Activated CD4-positive, alpha-beta T cell treated with anti-CD3 and anti-CD28 coated beads, Interleukin-10, Interleukin-2, amounts not matched to agents 100 ng/mL and 50 ng/mL, durations not matched to agents 16 hours and 8 hours (primary cell): Measurements from ENCODE around the gene HSFX2.
A peak's percentile ranks its signal among the peaks of the same experiment; 100 is the strongest.
"Not testable (repeated sequence)": the region's sequence is repeated elsewhere in the genome, so short reads cannot be mapped to it uniquely, and the experiment has no call there.

Experiments
- DNase-seq: peaks from one replicate; pipeline ENCODE4 v3.0.0-alpha.2; 2020

HSFX2 gene, protein sequence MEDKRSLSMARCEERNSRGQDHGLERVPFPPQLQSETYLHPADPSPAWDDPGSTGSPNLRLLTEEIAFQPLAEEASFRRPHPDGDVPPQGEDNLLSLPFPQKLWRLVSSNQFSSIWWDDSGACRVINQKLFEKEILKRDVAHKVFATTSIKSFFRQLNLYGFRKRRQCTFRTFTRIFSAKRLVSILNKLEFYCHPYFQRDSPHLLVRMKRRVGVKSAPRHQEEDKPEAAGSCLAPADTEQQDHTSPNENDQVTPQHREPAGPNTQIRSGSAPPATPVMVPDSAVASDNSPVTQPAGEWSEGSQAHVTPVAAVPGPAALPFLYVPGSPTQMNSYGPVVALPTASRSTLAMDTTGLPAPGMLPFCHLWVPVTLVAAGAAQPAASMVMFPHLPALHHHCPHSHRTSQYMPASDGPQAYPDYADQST

DNA sequence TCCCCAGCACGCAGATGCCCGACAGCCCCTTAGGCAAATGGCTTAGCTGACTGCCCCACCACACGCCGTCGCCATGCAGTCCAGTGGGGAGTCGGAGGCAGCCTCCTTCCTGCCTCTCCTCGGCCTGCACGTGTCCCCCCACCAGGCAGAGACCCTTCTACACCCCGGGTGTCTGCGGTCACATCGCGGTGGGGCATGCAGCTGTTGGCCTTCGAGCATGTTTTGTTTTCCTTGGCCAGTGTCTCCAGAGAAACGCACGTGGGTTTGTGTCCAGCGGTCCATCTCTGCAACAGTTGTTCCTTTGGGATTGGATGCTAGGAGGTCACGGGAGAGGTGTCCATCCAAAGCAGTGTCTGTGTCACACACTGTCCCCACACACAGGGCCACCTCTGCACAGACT lies at the start of gene HSFX2:
TSS of gene HSFX2 (minus strand) at position 101 of the 400 bp plus-strand sequence. CDS start 614 bp downstream, outside the sequence.
- DNase-seq, result not testable (repeated sequence)

DNA sequence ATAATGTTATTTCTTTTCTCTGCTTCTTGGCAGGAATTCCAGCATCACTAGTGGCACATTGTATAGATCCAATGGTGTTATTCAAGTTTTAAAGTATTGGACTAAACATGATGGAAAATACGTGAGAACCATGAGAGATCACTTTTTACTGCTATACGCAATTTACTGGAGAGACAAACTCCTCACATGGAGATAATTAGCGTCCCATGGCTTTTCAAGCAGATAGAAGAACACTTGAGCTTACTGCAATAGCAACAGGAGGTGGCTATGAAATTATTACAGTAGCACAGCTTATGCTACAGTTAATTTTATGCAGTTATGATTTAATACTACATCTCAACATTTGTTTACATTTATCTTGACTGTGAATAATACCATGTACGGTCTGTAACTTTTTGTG lies 48.4 kb upstream of the HSFX2 start:
- no peak for DNase-seq

DNA sequence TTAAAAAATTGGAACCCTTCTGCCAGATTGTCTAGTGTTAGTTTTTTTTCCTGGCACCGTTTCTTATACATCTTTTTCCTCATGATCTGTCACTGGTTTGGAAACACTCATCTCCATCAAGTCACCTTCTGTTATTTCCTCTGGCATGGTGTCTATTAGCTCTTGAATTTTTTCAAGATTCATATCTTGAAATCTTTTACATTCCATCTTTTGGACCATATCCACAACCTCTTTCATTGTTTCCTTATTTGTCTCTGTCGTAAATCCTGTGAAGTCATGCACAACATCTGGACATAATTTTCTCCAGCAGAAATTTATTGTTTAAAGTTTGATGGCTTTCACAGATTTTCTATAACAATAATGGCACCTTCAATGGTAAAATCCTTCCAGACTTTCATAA lies 46.7 kb upstream of the HSFX2 start:
- no peak for DNase-seq

DNA sequence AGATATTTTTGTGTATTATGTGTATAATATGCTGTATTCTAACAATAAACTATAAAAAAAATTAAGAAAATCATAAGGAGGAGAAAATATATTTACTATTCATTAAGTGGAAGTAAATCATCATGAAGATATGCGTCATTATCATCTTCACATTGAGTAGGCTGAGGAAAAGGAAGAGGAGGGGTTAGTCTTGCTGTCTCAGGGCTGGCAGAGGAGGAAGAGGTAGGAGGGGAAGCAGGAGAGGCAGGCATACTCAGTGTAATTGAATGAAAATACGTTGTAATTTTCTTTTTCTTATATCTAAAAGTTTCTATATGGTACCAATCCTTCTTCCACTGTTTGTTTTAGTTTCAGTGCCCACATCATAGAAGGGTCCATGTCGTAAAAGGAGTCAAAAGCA lies 46.3 kb upstream of the HSFX2 start:
- no peak for DNase-seq

DNA sequence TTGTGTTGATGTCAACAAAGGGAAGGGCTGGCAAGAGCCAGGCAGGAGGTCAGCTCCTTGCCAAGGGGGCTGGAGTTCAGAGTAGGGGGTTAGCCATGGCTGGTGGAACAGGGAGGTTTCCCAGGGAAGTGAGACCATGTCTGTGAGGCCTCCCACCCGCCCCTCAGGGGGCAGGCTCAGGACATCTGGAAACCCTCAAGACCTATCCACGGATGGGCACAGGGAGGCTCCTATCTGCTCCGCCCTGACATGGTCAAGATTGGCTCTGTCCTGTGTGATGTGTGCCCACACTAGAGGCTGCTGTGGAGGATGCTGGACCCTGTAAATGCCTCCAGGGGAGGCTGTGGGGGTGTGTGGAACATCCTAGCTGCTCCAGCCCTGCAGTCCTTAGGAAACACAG lies 44.5 kb upstream of the HSFX2 start:
- no peak for DNase-seq

DNA sequence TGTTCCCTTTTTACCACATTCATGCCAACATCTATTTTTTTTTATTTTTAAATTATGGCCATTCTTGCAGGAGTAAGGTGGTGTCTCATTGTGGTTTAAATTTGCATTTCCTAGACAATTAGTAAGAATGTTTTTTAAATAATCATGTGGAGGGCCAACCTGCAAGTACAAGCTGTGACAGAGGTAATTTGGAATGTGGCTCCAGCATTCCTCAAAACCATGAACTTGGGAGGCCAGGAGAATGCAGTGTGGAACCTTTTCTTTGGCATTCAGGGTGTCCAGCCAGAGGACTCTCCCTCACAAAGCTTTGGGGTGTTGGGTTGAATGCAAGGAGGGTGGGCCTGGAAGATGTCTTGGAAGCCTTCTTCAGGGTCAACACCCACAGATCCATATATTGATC lies 43.7 kb upstream of the HSFX2 start:
- DNase-seq, result no peak

DNA sequence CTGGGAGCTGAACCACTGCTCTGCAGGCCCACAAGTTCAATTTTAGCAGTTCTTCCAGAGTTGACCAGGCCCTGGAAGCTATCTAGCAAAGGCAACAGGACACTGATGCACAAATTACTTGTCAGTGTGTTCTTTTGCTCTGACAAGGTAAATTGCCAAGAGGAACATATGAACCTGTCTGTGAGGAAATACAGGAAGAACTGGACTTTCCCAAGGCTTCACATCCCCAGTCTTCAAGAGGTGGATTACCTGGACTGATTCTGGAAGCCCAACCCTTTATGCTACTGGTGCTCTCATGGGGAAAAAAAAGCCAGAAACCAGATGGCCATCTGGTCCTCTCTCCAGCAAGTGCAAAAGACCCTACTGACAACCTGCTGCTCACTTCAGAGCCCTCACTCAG lies 38.4 kb upstream of the HSFX2 start:
- DNase-seq, result no peak

DNA sequence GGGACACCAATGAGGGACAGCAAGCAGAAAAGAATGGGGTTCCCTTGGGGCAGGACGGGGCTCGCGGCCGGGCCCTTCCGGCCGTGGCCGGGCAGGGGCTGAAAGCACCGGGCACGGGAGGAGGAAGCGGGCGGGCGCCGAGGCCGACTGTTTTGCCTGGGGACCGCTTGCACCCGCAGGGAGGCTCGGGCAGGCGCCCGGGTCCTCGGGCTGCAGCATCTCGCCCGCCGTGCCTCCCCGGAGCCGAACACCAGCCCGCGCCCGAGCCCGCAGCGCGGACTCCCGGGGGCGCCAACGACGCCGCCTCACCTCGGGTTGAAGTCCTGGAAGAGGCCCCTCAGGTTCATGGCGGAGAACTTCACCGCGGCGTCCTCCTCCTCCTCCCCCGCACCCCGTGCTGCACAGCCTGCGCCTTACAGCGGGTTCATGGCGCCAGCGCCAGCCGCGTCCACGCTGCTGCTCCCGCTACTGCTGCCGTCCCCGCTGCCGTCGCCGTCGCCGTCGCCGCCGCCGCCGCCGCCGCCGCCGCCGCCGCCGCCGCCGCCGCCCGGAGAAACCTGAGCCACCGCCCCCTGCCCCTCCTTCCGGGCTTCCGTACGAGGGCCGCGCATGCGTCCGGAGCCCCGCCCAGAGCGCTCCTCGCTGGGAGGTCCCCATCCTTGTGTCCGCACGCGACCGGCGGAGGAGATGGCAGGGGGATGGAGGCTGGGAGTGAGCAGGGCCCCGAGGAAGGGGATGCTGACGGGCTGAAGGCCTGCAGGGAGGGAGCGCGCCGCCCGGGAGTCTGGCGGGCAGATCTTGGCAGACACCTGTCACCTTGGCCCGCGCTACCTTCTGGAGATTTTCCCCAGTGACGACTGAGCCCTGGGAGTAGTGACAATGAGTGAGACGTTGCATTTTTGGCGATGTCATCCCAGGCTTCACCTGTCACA lies 36.4 kb upstream of the HSFX2 start, which contains the start of gene TMEM185A:
TSS of gene TMEM185A (minus strand) at position 559 of the 932 bp plus-strand sequence. CDS start at position 347, 212 bp downstream.
- peak; percentile 79 for DNase-seq

DNA sequence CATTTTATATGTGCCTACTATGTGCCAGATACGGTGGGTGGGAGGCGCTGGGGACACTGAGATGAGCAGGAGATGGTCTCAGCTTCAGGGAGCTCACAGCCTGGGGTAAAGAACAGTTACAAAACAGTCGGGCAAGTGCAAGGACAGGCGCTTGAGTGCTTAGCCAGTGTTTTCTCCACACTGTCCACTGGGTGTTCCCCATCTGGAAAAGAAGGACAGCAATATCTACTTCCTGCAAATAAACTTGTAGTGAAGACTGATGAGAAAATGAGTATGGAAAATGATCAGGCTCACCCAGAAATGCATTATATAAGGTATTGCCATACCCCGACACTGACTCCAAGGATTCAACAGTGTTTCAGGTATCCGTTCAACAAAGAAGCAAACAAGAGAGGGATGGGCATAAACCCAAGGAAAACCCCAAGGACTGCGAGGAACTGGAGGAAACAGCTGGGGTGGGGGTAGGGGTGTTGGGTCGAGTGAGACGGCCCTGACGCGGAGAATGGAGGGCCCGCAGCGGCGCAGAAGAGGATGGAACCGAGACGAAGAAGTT lies 35.6 kb upstream of the HSFX2 start:
- DNase-seq, result no peak

DNA sequence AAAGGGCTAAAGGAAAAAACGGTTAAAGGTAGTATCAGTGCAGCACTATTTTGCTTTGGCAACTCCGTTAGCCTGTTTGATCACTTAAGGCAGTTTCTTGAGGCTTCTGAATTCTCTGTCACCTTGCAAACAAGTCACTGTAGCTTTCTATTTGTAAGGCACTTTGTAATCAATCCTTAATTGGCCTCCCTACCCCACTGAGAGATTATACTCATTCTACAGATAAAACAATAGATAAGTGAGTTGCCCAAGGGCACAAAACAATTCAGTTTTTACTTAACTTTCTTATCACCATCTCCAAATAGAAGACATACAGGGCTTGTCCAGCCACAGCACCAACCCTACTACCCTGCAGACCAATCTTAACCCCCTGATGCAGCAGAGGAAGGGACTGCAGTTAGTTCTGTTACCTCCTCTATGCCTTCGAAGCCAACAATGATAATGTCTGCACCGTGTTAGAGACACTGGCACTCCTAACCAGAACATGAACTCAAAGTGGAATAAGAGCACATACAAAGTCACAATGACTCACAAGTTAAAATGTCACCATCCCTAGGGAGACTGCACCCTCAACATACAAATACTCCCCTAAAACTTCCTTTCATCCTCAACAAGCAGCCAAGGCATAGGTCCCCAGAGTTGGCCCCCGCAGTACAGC lies 34.7 kb upstream of the HSFX2 start:
- DNase-seq, result no peak

DNA sequence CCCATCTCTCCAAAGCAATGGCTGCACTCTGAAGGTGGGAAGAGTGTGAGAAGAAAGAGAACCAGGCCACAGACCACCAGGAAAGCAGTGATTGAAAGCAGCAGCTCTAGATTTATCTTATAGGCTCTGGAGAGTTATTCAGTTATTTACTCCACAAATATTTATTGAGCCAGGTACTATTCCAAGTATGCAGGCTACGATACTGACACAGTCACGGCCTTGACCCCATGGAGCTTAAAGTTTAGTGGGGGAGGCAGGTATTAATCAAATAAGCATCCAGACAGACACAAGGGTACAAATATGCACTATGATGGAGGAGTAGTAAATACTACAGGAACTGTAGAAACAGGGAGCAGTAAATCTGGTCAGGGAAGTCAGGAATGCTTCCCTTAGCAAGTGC lies 33.7 kb upstream of the HSFX2 start:
- DNase-seq, result no peak

DNA sequence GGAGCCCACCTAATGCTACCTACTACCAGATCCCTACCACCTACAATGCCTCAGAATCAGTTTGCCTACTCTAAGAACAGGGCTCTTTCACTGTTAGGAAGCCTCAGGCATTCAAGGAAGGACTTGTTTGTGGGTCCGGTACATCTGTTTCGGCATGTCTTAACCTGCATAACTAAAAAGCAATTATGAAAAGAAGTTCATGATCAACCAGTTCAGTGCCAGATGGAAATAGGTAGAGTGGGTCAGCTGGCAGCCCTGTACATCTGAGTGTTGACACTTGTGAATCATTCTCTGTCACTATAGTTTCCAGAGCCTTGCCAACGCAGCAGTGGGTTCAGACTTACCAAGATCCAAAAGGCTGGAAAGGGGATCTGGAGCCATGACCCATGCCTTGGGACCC lies 33.2 kb upstream of the HSFX2 start:
- DNase-seq, result no peak

DNA sequence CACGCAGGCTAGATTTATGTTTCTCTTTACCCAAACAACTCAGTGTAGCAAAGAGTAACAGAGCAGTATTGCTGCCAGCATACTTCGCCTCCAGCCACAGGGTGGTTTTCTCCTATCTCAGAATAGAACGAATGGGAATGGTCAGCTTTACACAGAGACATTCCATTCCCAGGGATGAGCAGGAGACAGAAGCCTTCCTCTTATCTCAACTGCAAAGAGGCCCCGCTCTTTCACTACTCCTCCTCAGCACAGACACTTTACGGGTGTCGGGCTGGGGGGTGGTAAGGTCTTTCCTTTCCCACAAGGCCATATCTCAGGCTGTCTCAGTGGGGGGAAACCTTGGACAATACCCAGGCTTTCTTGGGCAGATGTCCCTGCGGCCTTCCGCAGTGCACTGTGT lies 31.7 kb upstream of the HSFX2 start:
- DNase-seq, result not testable (repeated sequence)

DNA sequence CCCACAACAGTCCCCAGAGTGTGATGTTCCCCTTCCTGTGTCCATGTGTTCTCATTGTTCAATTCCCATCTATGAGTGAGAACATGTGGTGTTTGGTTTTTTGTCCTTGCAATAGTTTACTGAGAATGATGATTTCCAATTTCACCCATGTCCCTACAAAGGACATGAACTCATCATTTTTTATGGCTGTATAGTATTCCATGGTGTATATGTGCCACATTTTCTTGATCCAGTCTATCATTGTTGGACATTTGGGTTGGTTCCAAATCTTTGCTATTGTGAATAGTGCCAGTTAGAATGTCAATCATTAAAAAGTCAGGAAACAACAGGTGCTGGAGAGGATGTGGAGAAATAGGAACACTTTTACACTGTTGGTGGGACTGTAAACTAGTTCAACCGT lies 24.5 kb upstream of the HSFX2 start:
- not testable (repeated sequence) for DNase-seq

DNA sequence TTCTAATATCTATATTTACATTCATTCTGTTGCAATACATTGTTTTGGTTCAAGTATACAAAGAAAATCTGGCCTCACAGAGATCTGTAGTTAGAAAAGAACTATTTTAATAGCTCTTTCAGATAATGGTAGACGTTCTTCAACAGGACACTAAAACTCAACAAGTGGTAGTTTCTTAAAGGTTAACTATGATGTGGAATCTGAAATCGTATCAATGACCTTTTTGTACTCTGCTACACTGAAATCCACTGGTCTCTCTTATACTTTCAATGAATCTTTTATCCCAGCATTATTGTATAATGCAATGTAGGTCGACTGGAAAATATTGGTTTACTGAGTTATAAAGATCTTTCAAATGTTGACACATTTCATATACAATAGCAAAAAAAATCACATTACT lies 23.8 kb upstream of the HSFX2 start:
- DNase-seq, result no peak

DNA sequence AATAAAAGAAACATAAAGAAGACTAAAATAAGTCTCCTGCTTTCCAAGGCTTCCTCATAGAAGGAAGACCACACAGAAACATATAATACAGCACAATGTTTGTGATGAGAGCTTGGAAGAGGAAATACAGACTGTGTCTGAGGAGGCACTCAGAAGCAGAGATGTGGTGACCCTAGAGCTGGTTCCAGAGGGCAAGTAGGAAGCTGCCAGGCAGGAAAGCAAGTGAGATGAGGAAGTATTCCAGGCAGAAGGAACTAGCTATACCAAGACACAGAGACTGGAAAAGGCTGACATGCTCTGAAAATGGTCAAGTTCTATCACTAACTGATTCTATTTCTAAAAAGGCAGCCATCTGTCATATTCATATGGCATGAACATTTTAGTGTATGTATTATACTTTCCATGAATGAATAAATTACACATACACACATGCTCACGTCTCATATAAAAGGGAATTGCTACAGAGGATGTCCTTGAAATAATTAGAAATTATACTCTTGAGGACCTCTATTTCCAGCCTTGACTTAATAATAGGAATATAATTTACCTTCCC lies 16.6 kb upstream of the HSFX2 start:
- no peak for DNase-seq

DNA sequence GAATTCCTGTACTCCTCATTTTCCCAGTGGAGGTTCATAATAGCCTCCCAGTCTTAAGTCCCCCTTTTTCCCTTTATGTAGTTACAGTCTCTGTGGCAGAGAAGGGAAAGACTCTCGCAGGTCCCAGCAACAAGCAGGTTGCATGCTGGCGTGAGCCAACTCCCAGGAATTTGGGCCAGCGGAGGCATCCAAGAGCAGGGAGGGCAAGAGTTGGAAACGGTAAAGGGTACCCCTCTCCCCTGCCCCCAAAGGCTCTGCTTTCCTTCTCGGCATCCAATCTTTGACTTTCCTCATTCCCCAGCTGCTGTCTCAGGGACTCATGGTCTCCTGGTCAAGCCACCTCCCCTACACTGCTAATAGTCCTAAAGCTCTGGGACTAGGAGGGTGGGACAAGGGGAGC lies 15.4 kb upstream of the HSFX2 start:
- DNase-seq, result no peak

DNA sequence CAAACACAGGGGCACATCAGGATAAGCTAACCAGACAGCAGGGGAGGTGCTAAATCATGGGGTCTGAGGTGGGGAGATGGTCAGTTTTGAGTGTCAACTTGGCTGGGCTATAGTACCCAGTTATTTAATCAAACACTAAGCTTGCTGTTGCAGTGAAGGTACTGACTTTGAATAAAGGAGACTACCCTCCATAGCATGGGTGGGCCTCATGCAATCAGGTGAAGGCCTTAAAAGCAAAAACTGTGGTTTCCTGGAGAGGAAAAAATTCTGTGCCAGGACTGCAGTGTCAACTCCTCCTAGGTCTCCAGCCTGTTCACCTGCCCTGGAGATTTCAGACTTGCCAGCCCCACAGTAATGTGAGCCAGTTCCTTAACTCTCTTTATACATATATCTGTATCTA lies 12.6 kb upstream of the HSFX2 start:
- DNase-seq, result no peak

DNA sequence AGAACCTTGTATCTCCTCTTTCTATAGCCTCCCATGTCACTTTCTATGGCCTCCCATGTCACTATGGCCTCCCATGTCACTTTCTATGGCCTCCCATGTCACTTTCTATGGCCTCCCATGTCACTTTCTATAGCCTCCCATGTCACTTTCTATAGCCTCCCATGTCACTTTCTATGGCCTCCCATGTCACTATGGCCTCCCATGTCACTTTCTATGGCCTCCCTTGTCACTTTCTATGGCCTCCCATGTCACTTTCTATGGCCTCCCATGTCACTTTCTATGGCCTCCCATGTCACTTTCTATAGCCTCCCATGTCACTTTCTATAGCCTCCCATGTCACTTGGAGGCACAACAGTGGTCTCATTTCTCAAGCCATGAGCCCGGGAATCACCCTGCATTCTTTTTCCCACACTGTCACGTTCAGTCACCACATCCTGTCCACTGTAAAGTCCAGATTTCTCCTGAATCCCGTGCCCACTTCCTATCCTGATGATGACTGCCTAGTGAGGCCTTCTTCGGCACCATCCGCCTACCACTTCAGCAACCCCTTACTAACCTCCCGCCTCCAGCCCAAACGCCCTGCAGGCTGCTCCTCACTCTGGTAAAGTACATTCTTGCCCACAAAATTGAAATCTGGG lies 10.3 kb upstream of the HSFX2 start:
- not testable (repeated sequence) for DNase-seq

DNA sequence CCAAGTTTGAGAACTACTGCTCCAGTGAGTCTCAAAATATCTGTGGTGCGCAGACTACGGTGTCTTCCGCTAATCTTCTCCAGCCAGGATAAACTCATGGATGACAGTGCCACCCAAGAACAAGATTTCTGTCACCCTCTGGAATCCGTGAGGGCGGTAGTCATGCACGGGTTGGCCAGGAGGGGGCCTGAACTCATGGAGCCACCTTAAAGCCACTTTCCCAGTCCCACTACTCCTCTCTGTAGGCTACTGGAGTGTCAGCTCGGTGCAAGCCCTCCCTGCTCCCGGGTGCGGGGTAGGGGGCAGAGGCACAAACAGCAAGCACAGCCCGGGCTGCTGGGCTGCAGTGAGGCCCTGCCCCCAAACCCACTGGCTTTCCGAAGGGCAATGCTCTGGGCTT lies 3.5 kb upstream of the HSFX2 start:
- not testable (repeated sequence) for DNase-seq

DNA sequence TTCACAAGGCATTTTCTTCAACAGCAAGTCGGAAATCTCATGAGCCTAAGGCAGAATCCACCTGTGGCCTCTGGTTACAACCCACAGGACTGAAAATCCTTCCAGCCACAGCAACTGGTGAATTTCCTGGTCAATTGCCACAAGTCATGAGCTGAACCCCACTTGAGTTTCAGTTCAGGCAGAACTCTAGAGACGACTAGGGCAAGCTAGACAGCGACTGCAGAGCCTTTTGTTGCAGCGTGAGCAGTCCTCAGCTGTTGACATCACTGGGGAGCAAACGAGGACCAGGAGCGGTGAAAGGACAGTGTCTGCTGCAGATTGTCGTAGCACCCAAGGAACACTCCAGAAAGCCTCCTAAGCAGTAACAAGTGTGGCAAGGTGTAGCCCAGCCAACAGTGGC lies 829 bp upstream of the HSFX2 start:
- not testable (repeated sequence) for DNase-seq

DNA sequence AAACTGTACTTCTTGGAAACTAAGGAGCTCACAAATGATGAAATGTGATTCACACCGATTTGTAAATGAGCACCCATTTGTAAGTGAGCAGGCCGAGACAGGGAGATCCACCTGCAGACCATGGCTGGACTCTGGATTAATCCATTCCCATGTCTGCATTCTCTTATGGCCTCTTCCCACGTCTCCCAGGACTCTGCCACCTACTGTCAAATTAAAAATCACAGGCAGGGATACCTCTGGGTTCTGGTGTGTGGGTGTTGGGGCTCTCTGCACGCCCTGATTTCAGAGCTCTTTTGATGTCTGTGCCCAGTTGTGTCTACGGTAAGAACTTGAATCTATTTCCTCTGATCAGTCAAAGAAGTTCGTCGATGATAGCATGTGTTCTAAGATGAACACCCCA lies 4.1 kb downstream of the HSFX2 start:
- not testable (repeated sequence) for DNase-seq
